MM.1S (cell line): ENCODE results near the gene SLC12A7.
"Not testable (repeated sequence)": the region's sequence is repeated elsewhere in the genome, so short reads cannot be mapped to it uniquely, and the experiment has no call there.

Source experiments
- DNase-seq: peaks from one replicate; pipeline ENCODE4 v3.0.0-alpha.2; 2015
- H2AFZ ChIP-seq: fragments of 300-600 bp; sonication (generic); 2 replicates; pipeline ENCODE4 v1.6.0; 2016; ENCODE audit warnings: antibody characterized with exemption, low read length
- H3F3A ChIP-seq: fragments of 300-600 bp; sonication (generic); 2 replicates; pipeline ENCODE4 v1.6.1; 2016; ENCODE audit warnings: mild to moderate bottlenecking, antibody characterized with exemption, low read length, moderate library complexity, mixed read lengths; ENCODE audit not compliant: insufficient read depth
- H3K27ac ChIP-seq: fragments of 300-600 bp; sonication (generic); 2 replicates; pipeline ENCODE4 v1.5.1; 2016; ENCODE audit warnings: mild to moderate bottlenecking, low read length
- H3K27me3 ChIP-seq: fragments of 300-600 bp; sonication (generic); replicated peaks from 2 replicates; pipeline ENCODE4 v1.6.0; 2016; ENCODE audit warnings: low read length; ENCODE audit not compliant: insufficient read depth
- H3K36me3 ChIP-seq: fragments of 300-600 bp; sonication (generic); replicated peaks from 2 replicates; pipeline ENCODE4 v1.6.1; 2016; ENCODE audit warnings: mild to moderate bottlenecking, low read length, mixed read lengths; ENCODE audit not compliant: insufficient read depth
- H3K4me1 ChIP-seq: fragments of 300-600 bp; sonication (generic); 2 replicates; pipeline ENCODE4 v1.6.1; 2016; ENCODE audit warnings: low read length, mixed read lengths
- H3K4me2 ChIP-seq: fragments of 300-600 bp; sonication (generic); 2 replicates; pipeline ENCODE4 v1.6.0; 2016; ENCODE audit warnings: low read depth, low read length
- H3K4me3 ChIP-seq: fragments of 300-600 bp; sonication (generic); 2 replicates; pipeline ENCODE4 v1.5.1; 2016; ENCODE audit warnings: low read length, mixed read lengths
- H3K79me2 ChIP-seq: fragments of 300-600 bp; sonication (generic); 2 replicates; pipeline ENCODE4 v1.6.1; 2016; ENCODE audit warnings: mixed run types, low read length, mixed read lengths
- H3K9ac ChIP-seq: fragments of 300-600 bp; sonication (generic); 2 replicates; pipeline ENCODE4 v1.6.1; 2016; ENCODE audit warnings: low read length, mixed read lengths
- H3K9me2 ChIP-seq: fragments of 300-600 bp; sonication (generic); replicated peaks from 2 replicates; pipeline ENCODE4 v1.6.1; 2016; ENCODE audit warnings: mild to moderate bottlenecking, low read length, mixed read lengths; ENCODE audit not compliant: insufficient read depth
- H3K9me3 ChIP-seq: fragments of 300-600 bp; sonication (generic); replicated peaks from 2 replicates; pipeline ENCODE4 v1.6.1; 2016; ENCODE audit warnings: mild to moderate bottlenecking, low read length, mixed read lengths; ENCODE audit not compliant: insufficient read depth
- H4K20me1 ChIP-seq: fragments of 300-600 bp; sonication (generic); 2 replicates; pipeline ENCODE4 v1.6.1; 2016; ENCODE audit warnings: mild to moderate bottlenecking, low read length, moderate library complexity, mixed read lengths; ENCODE audit not compliant: insufficient read depth
- CTCF ChIP-seq: fragments of 300-600 bp; sonication (generic); IDR thresholded peaks from 2 replicates; pipeline ENCODE4 v1.5.1; 2016; ENCODE audit warnings: antibody characterized with exemption, low read length, mixed read lengths
- EZH2 ChIP-seq: fragments of 300-600 bp; sonication (generic); optimal IDR thresholded peaks from 2 replicates; pipeline ENCODE3; 2017; ENCODE audit warnings: low read depth, mild to moderate bottlenecking, antibody characterized with exemption, low read length, mixed read lengths
- EZH2phosphoT487 ChIP-seq: fragments of 300-600 bp; sonication (generic); IDR thresholded peaks from 2 replicates; pipeline ENCODE4 v1.6.1; 2018; ENCODE audit warnings: antibody characterized with exemption, low read length

SLC12A7 gene

DNA sequence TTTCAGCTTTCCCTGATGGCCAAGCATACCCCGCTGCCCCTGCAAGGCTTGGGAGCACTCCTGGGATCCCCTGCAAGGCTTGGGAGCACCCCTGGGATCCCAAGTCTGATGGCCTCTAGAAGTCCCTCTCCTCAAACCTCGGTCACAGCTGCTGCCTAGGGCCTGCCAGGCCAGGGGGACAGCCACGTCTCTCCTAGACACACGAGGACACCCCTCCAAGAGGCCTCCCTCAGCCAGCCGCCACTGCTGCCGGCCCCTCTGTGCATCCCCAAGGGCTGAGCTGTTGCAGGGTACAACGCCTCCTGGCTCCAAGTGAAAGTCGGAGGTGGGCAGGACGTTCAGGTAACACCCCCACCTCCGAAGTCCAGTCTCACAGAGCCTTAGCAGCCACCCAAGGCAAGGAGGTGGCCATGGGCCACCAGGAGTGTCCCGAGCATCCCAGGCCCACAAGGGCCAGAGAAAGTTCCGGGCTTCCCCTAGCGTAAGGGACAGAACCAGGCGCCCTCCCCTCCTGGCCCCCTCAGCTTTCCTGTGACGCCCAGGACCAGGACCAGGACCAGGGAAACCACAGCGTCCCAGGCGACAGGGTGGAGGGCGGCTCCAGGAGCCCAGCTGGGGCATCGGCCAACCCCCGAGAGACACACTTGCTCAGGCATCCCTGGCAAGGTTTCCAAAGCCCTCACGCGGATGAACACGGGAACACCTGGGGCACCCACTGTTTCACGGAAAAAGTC is 17.3 kb upstream of the SLC12A7 start:
- Histone ChIP-seq H3K27me3 (peaks cover 4% of the 10 kb centered on the region; the same call in 1 of the 2 replicates), H3F3A (peaks cover 20% of the 10 kb centered on the region), H4K20me1 (no peaks in the 10 kb centered on the region), H3K4me3 (no peak overlapping the region), H3K27ac (peak overlapping the region; percentile 85; the same call in 1 of the 2 replicates), H3K79me2 (no peaks in the 10 kb centered on the region), H3K9me2 (no peaks in the 10 kb centered on the region), H3K4me1 (peaks cover 24% of the 10 kb centered on the region), H3K4me2 (peak overlapping the region; percentile 87; the same call in 1 of the 2 replicates), H3K9me3 (no peaks in the 10 kb centered on the region), H3K36me3 (no peaks in the 10 kb centered on the region), H2AFZ (no peak overlapping the region), H3K9ac (peak overlapping the region; percentile 82; the same call in 1 of the 2 replicates)
- no peak for TF ChIP-seq EZH2
- TF ChIP-seq CTCF: no peak
- no peak for TF ChIP-seq EZH2phosphoT487
- no peak for DNase-seq

GRCh38 chr5:1127959-1128785 is 16.3 kb upstream of the SLC12A7 start:
- H3K27ac ChIP-seq: no peak overlapping the region
- DNase-seq: no peak
- H3K27me3 ChIP-seq: peaks cover 10% of the 10 kb centered on the region
- H3F3A ChIP-seq: peaks cover 20% of the 10 kb centered on the region
- no peaks in the 10 kb centered on the region for H4K20me1 ChIP-seq
- no peak overlapping the region for H3K4me2 ChIP-seq
- H2AFZ ChIP-seq: no peak overlapping the region
- H3K36me3 ChIP-seq: no peaks in the 10 kb centered on the region
- no peak overlapping the region for H3K4me3 ChIP-seq
- H3K9me3 ChIP-seq: no peaks in the 10 kb centered on the region
- no peaks in the 10 kb centered on the region for H3K79me2 ChIP-seq
- H3K9me2 ChIP-seq: no peaks in the 10 kb centered on the region
- no peak overlapping the region for H3K9ac ChIP-seq
- TF ChIP-seq EZH2: no peak
- TF ChIP-seq EZH2phosphoT487: no peak
- TF ChIP-seq CTCF: no peak
- H3K4me1 ChIP-seq: peaks cover 24% of the 10 kb centered on the region

GRCh38 chr5:1125695-1126094 is 13.8 kb upstream of the SLC12A7 start:
- H3K27ac ChIP-seq, H3K4me3 ChIP-seq, H4K20me1 ChIP-seq, DNase-seq, H3K9me2 ChIP-seq, H3K4me2 ChIP-seq, H3K9ac ChIP-seq, H3K79me2 ChIP-seq, H3K36me3 ChIP-seq, H3K9me3 ChIP-seq, H2AFZ ChIP-seq: not testable (repeated sequence)
- Histone ChIP-seq H3K4me1 (peaks cover 12% of the 10 kb centered on the region), H3F3A (peaks cover 10% of the 10 kb centered on the region), H3K27me3 (peaks cover 16% of the 10 kb centered on the region)
